Endothelial cell (in vitro differentiated cells): ENCODE measurements around the gene CARMIL1. TPM values are rescaled to one million over a fixed set of nuclear protein-coding genes. Genes with fewer than 3 reads are reported as not detected.

Source experiments
- DNase-seq: peaks from one replicate; pipeline ENCODE4 v3.0.0; 2021; ENCODE audit warnings: low spot score
- H3K27ac Mint-ChIP-seq: one replicate; pipeline ENCODE4 v1.8.0; 2021; ENCODE audit warnings: mixed read lengths, inconsistent platforms; ENCODE audit not compliant: unreplicated experiment
- H3K27me3 Mint-ChIP-seq: one replicate; pipeline ENCODE4 v1.8.0; 2021; ENCODE audit warnings: mild to moderate bottlenecking, moderate library complexity, mixed read lengths, inconsistent platforms; ENCODE audit not compliant: unreplicated experiment
- H3K36me3 Mint-ChIP-seq: one replicate; pipeline ENCODE4 v1.8.0; 2021; ENCODE audit warnings: mild to moderate bottlenecking, low read depth, mixed read lengths, inconsistent platforms; ENCODE audit not compliant: unreplicated experiment
- H3K4me1 Mint-ChIP-seq: one replicate; pipeline ENCODE4 v1.8.0; 2021; ENCODE audit warnings: mild to moderate bottlenecking, mixed read lengths, inconsistent platforms; ENCODE audit not compliant: unreplicated experiment
- H3K4me3 Mint-ChIP-seq: one replicate; pipeline ENCODE4 v1.8.0; 2021; ENCODE audit warnings: mild to moderate bottlenecking, mixed read lengths, inconsistent platforms; ENCODE audit not compliant: unreplicated experiment
- H3K9me3 Mint-ChIP-seq: one replicate; pipeline ENCODE4 v1.8.0; 2021; ENCODE audit warnings: mixed read lengths, inconsistent platforms; ENCODE audit not compliant: unreplicated experiment
- CTCF ChIP-seq: fragments of 200-600 bp; sonication (generic); IDR thresholded peaks from one replicate; pipeline ENCODE4 v1.5.0; 2021; ENCODE audit warnings: antibody characterized with exemption; ENCODE audit not compliant: unreplicated experiment
- total RNA-seq: library from RNA; stranded (reverse); fragmentation: NEBNext Ultra II Directional; extraction: Animal tissue kit (Norgen Biotek cat#: 25700); gene quantifications from one replicate; pipeline ENCODE4 v1.2.1, GENCODE V29; 2021; ENCODE audit not compliant: unreplicated experiment

Gene CARMIL1
- total RNA-seq, 1 donor from 2014 or later, result 32.5 TPM

DNA sequence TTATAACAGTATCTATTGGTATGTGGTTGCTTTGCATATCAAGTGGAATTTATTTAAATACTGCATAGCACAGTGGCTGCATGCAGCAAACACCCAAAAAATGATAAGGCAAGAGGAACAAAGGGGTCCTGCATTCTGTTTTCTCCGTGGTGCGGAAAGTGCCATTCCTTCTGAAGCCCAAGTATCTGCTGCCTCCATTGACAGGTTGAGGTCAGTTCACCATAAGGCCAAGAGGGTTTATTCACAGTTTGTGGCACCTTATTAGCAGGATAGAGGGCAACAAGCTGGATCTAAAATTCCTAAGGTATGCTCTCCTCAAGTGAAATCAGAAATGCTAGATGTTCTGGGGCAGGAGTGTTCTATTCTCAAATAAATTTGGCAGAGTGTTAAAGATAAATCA lies 9.3 kb downstream of the CARMIL1 start:
- no peaks in the 10 kb centered on the region for H3K9me3 Mint-ChIP-seq
- no peaks in the 10 kb centered on the region for H3K36me3 Mint-ChIP-seq
- peaks cover 9% of the 10 kb centered on the region for H3K4me1 Mint-ChIP-seq
- no peak overlapping the region for H3K4me3 Mint-ChIP-seq
- no peak overlapping the region for H3K27ac Mint-ChIP-seq
- no peak for DNase-seq
- H3K27me3 Mint-ChIP-seq, result peaks cover 5% of the 10 kb centered on the region
- no peak for TF ChIP-seq CTCF

- Mint-ChIP-seq H3K27ac (peak overlapping the region; percentile 59), H3K4me1 (peaks cover 18% of the 10 kb centered on the region), H3K27me3 (peaks cover 2% of the 10 kb centered on the region), H3K36me3 (peaks cover 5% of the 10 kb centered on the region), H3K9me3 (no peaks in the 10 kb centered on the region), H3K4me3 (no peak overlapping the region)
- no peak for TF ChIP-seq CTCF
- no peak for DNase-seq
Measured at GRCh38 chr6:25290306-25291060, 11.3 kb downstream of the CARMIL1 start.

DNA sequence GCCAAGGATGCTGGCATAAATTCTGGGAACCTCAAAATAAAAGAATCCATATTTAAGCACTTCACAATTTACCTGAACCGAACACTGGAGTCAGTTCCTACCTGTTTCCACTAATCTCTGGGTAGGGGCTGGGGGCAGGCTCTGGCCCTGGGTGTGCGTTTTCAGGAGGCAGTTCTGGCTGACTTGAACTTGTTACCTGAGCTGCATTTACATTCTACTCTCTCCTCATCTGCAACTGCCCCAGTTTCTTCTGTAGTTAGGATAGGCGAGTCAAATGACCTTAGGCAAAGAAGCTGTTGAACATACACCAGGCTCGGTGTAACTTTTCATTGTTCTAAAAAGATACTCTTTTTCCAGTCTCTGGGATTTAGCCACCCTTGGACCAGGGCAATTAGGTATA lies 13.2 kb downstream of the CARMIL1 start:
- Mint-ChIP-seq H3K27me3 (peaks cover 2% of the 10 kb centered on the region), H3K36me3 (peaks cover 5% of the 10 kb centered on the region), H3K4me3 (no peak overlapping the region), H3K27ac (peak overlapping the region; percentile 50), H3K4me1 (peaks cover 33% of the 10 kb centered on the region), H3K9me3 (no peaks in the 10 kb centered on the region)
- no peak for DNase-seq
- TF ChIP-seq CTCF, result no peak

GRCh38 chr6:25295651-25296050 lies 16.5 kb downstream of the CARMIL1 start:
- Mint-ChIP-seq H3K27me3 (peaks cover 2% of the 10 kb centered on the region), H3K4me3 (no peak overlapping the region), H3K9me3 (no peaks in the 10 kb centered on the region), H3K27ac (no peak overlapping the region), H3K36me3 (peaks cover 5% of the 10 kb centered on the region), H3K4me1 (peaks cover 32% of the 10 kb centered on the region)
- DNase-seq, result no peak
- TF ChIP-seq CTCF, result no peak

DNA sequence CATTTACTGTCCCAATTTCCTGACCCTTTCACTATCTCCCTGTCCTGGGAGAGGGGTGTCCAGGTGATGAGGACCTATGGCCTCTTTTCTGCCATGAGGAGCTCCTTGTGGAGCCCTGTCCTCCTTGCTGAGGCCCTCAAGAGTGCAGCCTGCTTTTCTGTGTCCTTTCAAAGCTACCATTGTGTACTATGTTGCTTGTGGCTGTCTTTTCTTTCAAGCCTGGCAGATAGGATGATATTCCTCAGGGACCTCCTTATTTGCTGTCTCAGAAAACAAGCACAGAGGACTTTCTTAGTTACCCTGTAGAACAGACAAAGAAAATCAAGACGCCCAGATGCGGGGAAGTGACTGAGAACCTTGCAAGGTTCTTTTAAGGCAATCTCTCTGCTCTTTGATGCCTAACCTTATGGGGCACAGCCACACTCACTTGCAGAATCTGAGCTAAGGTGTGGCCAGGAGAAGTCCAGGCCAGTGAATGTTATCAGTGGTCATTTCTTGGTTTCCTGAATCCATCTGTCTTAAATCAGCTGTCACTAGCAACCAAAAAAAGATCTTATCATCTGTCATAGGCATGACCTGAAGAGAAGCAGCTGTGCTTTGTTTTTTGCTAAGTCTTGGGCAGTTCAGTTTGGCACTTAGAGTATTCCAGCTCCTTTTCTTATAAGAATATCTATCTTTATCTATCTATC lies 17.2 kb downstream of the CARMIL1 start:
- H3K4me1 Mint-ChIP-seq, result peaks cover 37% of the 10 kb centered on the region
- H3K27me3 Mint-ChIP-seq, result peaks cover 2% of the 10 kb centered on the region
- peaks cover 5% of the 10 kb centered on the region for H3K36me3 Mint-ChIP-seq
- H3K4me3 Mint-ChIP-seq, result no peak overlapping the region
- no peak overlapping the region for H3K27ac Mint-ChIP-seq
- H3K9me3 Mint-ChIP-seq, result no peaks in the 10 kb centered on the region
- DNase-seq, result no peak
- no peak for TF ChIP-seq CTCF
